Upper lobe of right lung (tissue), 1 donor: ENCODE data around the gene FLG. TPM values are rescaled to one million over a fixed set of nuclear protein-coding genes. Genes with fewer than 3 reads are reported as not detected.
"Not testable (repeated sequence)": the region's sequence is repeated elsewhere in the genome, so short reads cannot be mapped to it uniquely, and the experiment has no call there.

Source experiments
- ATAC-seq: fragments of 200-7000 bp; cut with Tn5 transposase; one replicate; pipeline ENCODE4 v1.9.1; 2020; ENCODE audit warnings: mild to moderate bottlenecking, moderate library complexity
- DNase-seq: peaks from one replicate; pipeline ENCODE4 v3.0.0-alpha.2; 2020
- H3K27ac ChIP-seq: fragments of 200-600 bp; one replicate; pipeline ENCODE4 v1.8.0; 2022
- H3K27me3 ChIP-seq: fragments of 200-600 bp; one replicate; pipeline ENCODE4 v1.8.0; 2022; ENCODE audit warnings: mild to moderate bottlenecking
- H3K36me3 ChIP-seq: fragments of 200-600 bp; one replicate; pipeline ENCODE4 v1.8.0; 2022
- H3K4me1 ChIP-seq: fragments of 200-600 bp; one replicate; pipeline ENCODE4 v1.8.0; 2022
- H3K4me3 ChIP-seq: fragments of 200-600 bp; one replicate; pipeline ENCODE4 v1.8.0; 2022; ENCODE audit warnings: mild to moderate bottlenecking
- H3K9me3 ChIP-seq: fragments of 200-600 bp; one replicate; pipeline ENCODE4 v1.8.0; 2022
- intact Hi-C: fragments of 100-400 bp; cut with DNase I; formaldehyde crosslinking; loops from one replicate; pipeline ENCODE4 v1.11.0; 2022
- total RNA-seq: library from RNA; stranded (reverse); fragmentation: NEBNext Ultra II Directional; extraction: Animal tissue kit (Norgen Biotek cat#: 25700); gene quantifications from one replicate; pipeline ENCODE4 v1.2.1, GENCODE V29; 2021
- donor health status: DM: no; HTN: yes; CAD: no; lungs with severe emphysema.

FLG gene
- total RNA-seq, 1 donor from 2014 or later: not detected

DNA sequence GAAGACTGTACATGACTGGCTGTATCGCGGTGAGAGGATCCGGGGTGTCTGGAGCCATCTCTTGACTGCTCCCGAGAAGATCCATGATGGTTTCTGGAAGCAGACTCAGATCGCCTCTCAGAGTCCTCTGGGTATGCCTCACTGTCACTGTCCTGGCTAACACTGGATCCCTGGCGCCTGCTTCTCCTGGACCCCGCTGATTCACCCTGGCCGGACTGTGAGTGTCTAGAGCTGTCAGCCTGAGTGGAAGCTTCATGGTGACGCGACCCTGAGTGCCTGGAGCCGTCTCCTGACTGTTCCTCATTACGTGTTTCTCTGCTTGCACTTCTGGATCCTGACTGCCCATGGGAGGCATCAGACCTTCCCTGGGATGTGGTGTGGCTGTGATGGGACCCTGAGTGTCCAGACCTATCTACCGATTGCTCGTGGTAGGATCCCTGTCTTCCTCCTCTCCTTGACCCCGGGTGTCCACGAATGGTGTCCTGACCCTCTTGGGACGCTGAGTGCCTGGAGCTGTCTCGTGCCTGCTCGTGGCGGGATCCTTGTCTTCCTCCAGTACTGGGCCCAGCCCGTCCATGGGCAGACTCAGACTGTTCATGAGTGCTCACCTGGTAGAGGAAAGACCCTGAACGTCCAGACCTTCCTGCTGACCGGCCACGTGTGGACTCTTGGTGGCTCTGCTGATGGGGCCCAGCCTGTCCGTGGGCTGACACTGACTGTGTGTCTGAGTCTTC lies 21.7 kb downstream of the FLG start:
- H3K9me3 ChIP-seq, H3K4me3 ChIP-seq, H3K36me3 ChIP-seq, H3K27me3 ChIP-seq, intact Hi-C loops, H3K4me1 ChIP-seq, H3K27ac ChIP-seq, ATAC-seq: not testable (repeated sequence)
- DNase-seq: peak; percentile 36

DNA sequence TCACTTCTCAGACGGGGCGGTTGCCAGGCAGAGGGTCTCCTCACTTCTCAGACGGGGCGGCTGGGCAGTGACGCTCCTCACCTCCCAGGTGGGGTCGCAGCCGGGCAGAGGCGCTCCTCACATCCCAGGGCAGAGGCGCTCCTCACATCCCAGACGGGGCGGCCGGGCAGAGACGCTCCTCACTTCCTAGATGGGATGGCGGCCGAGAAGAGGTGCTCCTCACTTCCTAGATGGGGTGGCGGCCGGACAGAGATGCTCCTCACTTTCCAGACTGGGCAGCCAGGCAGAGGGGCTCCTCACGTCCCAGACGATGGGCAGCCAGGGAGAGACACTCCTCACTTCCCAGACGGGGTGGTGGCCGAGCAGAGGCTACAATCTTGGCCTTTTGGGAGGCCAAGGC lies 68.6 kb downstream of the FLG start:
- DNase-seq, intact Hi-C loops, ATAC-seq, H3K27me3 ChIP-seq, H3K4me3 ChIP-seq, H3K27ac ChIP-seq, H3K9me3 ChIP-seq, H3K4me1 ChIP-seq, H3K36me3 ChIP-seq: not testable (repeated sequence)

Other genes with a start within 250 kb of the FLG start
- gene TCHHL1, start 236.2 kb downstream of the FLG start, total RNA-seq: not detected
- 0.20 TPM for gene TCHH, start 209.8 kb downstream of the FLG start, total RNA-seq
- gene RPTN, start 166.0 kb downstream of the FLG start, total RNA-seq: not detected
- gene HRNR, start 101.0 kb downstream of the FLG start, total RNA-seq: not detected
- gene FLG2, start 34.8 kb upstream of the FLG start, total RNA-seq: not detected
- gene CRNN, start 89.0 kb upstream of the FLG start, total RNA-seq: not detected
- not detected for gene LCE5A, start 185.6 kb upstream of the FLG start, total RNA-seq
- gene CRCT1, start 189.2 kb upstream of the FLG start, total RNA-seq: not detected
- not detected for gene LCE3E, start 241.5 kb upstream of the FLG start, total RNA-seq